ENCODE data around the gene ZNF689.

The ZNF689 gene

DNA sequence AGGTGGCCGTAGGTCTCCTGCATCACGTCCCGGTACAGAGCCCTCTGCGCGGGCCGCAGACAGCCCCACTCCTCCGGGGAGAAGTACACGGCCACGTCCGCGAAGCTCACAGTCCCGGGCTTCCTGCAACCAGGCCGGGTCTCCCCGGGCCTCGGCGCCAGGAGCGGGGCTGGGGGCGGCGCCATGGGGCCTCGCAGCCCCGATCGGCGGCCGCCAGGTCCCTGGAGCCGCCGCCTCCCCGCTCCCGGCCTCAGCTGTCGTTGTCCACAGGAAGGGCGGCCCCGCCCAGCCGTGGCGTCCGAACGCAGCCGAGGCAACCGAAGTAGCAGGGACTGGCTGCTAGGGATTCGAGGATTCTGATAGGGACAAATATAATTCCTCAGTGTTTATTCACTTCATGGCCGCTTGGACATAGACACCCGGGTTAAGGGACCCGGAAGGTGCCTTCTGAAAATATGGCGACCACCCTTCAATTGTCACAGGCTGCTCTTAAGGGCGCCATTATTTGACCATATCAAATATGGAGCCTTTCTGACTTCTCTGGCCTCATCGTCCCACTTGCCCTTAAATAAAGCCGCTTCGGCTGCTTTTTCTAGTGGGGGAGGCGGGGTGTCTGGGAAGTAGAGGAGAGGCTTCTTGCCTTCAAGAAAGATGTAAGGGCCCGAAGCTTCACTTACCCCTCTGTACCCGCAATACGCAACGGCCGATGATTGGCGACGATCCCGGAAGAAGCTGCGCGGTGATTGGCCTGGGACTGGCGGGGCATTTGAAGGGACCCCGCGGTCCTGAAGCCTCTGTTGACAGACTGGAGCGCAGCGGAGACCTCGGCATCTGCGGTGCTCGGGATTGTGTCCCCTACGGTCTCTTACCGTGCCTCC is 38.5 kb downstream of the ZNF689 start, which contains the start of gene ZNF688 (continued):
- TF ChIP-seq KLF8 (tag by site-specific recombination; IDR thresholded peaks at IDR 0.05) = peak; percentile 78; the same call in 1 of the 2 replicates
- TF ChIP-seq ZNF561 (tag by site-specific recombination; IDR thresholded peaks at IDR 0.05; ENCODE audit: borderline replicate concordance) = peak; percentile 100
- no peak for TF ChIP-seq ZNF292 (tag by site-specific recombination; IDR thresholded peaks at IDR 0.05; ENCODE audit: borderline replicate concordance, low read depth)
- TF ChIP-seq ZNF585B (tag by site-specific recombination; IDR thresholded peaks at IDR 0.05) = no peak
- TF ChIP-seq ZNF776 (tag by site-specific recombination; IDR thresholded peaks at IDR 0.05; ENCODE audit: borderline replicate concordance) = no peak
- TF ChIP-seq, protein P1, sequence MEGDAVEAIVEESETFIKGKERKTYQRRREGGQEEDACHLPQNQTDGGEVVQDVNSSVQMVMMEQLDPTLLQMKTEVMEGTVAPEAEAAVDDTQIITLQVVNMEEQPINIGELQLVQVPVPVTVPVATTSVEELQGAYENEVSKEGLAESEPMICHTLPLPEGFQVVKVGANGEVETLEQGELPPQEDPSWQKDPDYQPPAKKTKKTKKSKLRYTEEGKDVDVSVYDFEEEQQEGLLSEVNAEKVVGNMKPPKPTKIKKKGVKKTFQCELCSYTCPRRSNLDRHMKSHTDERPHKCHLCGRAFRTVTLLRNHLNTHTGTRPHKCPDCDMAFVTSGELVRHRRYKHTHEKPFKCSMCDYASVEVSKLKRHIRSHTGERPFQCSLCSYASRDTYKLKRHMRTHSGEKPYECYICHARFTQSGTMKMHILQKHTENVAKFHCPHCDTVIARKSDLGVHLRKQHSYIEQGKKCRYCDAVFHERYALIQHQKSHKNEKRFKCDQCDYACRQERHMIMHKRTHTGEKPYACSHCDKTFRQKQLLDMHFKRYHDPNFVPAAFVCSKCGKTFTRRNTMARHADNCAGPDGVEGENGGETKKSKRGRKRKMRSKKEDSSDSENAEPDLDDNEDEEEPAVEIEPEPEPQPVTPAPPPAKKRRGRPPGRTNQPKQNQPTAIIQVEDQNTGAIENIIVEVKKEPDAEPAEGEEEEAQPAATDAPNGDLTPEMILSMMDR (tag by site-specific recombination; IDR thresholded peaks at IDR 0.05) = peak; percentile 41; the same call in 1 of the 2 replicates
- TF ChIP-seq OSR2 (tag by site-specific recombination; IDR thresholded peaks at IDR 0.05) = no peak
- no peak for TF ChIP-seq ZNF146 (tag by site-specific recombination; IDR thresholded peaks at IDR 0.05)
- TF ChIP-seq ZNF37A (tag by site-specific recombination; IDR thresholded peaks at IDR 0.05) = no peak
- TF ChIP-seq, protein P2, sequence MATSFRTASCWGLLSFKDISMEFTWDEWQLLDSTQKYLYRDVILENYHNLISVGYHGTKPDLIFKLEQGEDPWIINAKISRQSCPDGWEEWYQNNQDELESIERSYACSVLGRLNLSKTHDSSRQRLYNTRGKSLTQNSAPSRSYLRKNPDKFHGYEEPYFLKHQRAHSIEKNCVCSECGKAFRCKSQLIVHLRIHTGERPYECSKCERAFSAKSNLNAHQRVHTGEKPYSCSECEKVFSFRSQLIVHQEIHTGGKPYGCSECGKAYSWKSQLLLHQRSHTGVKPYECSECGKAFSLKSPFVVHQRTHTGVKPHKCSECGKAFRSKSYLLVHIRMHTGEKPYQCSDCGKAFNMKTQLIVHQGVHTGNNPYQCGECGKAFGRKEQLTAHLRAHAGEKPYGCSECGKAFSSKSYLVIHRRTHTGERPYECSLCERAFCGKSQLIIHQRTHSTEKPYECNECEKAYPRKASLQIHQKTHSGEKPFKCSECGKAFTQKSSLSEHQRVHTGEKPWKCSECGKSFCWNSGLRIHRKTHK (tag by site-specific recombination; IDR thresholded peaks at IDR 0.05) = no peak
- no peak for TF ChIP-seq ZNF19 (tag by site-specific recombination; IDR thresholded peaks at IDR 0.05; ENCODE audit: low read depth)
- no peak for TF ChIP-seq SCRT1 (tag by site-specific recombination; IDR thresholded peaks at IDR 0.05; ENCODE audit: borderline replicate concordance)
- TF ChIP-seq, protein P3, sequence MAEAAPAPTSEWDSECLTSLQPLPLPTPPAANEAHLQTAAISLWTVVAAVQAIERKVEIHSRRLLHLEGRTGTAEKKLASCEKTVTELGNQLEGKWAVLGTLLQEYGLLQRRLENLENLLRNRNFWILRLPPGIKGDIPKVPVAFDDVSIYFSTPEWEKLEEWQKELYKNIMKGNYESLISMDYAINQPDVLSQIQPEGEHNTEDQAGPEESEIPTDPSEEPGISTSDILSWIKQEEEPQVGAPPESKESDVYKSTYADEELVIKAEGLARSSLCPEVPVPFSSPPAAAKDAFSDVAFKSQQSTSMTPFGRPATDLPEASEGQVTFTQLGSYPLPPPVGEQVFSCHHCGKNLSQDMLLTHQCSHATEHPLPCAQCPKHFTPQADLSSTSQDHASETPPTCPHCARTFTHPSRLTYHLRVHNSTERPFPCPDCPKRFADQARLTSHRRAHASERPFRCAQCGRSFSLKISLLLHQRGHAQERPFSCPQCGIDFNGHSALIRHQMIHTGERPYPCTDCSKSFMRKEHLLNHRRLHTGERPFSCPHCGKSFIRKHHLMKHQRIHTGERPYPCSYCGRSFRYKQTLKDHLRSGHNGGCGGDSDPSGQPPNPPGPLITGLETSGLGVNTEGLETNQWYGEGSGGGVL (tag by site-specific recombination; IDR thresholded peaks at IDR 0.05) = no peak
- TF ChIP-seq, protein P4, sequence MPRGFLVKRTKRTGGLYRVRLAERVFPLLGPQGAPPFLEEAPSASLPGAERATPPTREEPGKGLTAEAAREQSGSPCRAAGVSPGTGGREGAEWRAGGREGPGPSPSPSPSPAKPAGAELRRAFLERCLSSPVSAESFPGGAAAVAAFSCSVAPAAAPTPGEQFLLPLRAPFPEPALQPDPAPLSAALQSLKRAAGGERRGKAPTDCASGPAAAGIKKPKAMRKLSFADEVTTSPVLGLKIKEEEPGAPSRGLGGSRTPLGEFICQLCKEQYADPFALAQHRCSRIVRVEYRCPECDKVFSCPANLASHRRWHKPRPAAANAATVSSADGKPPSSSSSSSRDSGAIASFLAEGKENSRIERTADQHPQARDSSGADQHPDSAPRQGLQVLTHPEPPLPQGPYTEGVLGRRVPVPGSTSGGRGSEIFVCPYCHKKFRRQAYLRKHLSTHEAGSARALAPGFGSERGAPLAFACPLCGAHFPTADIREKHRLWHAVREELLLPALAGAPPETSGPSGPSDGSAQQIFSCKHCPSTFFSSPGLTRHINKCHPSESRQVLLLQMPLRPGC (tag by site-specific recombination; IDR thresholded peaks at IDR 0.05) = peak; percentile 37; the same call in 1 of the 2 replicates
- TF ChIP-seq ZNF623 (tag by site-specific recombination; IDR thresholded peaks at IDR 0.05) = no peak
- TF ChIP-seq ZNF324 (tag by site-specific recombination; IDR thresholded peaks at IDR 0.05) = 0 out of 2 replicates have a peak, but pooled peaks have one; percentile 63
- TF ChIP-seq, protein P5, sequence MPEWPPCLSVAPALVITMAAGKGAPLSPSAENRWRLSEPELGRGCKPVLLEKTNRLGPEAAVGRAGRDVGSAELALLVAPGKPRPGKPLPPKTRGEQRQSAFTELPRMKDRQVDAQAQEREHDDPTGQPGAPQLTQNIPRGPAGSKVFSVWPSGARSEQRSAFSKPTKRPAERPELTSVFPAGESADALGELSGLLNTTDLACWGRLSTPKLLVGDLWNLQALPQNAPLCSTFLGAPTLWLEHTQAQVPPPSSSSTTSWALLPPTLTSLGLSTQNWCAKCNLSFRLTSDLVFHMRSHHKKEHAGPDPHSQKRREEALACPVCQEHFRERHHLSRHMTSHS (tag by site-specific recombination; IDR thresholded peaks at IDR 0.05) = no peak
- no peak for TF ChIP-seq ZNF555 (tag by site-specific recombination; conservative IDR thresholded peaks at IDR 0.05)
- TF ChIP-seq, protein P6, sequence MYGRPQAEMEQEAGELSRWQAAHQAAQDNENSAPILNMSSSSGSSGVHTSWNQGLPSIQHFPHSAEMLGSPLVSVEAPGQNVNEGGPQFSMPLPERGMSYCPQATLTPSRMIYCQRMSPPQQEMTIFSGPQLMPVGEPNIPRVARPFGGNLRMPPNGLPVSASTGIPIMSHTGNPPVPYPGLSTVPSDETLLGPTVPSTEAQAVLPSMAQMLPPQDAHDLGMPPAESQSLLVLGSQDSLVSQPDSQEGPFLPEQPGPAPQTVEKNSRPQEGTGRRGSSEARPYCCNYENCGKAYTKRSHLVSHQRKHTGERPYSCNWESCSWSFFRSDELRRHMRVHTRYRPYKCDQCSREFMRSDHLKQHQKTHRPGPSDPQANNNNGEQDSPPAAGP (tag by site-specific recombination; IDR thresholded peaks at IDR 0.05) = peak; percentile 37; the same call in 1 of the 2 replicates
- TF ChIP-seq ZFP69B (tag by site-specific recombination; IDR thresholded peaks at IDR 0.05) = no peak
- no peak for TF ChIP-seq ZNF433 (tag by site-specific recombination; IDR thresholded peaks at IDR 0.05; ENCODE audit: low read depth)
- TF ChIP-seq, protein P7, sequence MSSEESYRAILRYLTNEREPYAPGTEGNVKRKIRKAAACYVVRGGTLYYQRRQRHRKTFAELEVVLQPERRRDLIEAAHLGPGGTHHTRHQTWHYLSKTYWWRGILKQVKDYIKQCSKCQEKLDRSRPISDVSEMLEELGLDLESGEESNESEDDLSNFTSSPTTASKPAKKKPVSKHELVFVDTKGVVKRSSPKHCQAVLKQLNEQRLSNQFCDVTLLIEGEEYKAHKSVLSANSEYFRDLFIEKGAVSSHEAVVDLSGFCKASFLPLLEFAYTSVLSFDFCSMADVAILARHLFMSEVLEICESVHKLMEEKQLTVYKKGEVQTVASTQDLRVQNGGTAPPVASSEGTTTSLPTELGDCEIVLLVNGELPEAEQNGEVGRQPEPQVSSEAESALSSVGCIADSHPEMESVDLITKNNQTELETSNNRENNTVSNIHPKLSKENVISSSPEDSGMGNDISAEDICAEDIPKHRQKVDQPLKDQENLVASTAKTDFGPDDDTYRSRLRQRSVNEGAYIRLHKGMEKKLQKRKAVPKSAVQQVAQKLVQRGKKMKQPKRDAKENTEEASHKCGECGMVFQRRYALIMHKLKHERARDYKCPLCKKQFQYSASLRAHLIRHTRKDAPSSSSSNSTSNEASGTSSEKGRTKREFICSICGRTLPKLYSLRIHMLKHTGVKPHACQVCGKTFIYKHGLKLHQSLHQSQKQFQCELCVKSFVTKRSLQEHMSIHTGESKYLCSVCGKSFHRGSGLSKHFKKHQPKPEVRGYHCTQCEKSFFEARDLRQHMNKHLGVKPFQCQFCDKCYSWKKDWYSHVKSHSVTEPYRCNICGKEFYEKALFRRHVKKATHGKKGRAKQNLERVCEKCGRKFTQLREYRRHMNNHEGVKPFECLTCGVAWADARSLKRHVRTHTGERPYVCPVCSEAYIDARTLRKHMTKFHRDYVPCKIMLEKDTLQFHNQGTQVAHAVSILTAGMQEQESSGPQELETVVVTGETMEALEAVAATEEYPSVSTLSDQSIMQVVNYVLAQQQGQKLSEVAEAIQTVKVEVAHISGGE (tag by site-specific recombination; conservative IDR thresholded peaks at IDR 0.05; ENCODE audit: low read depth) = peak; percentile 78
- TF ChIP-seq ZNF416 (tag by site-specific recombination; IDR thresholded peaks at IDR 0.05) = no peak
- no peak for TF ChIP-seq ZNF837 (tag by site-specific recombination; IDR thresholded peaks at IDR 0.05)
- TF ChIP-seq, protein P8, sequence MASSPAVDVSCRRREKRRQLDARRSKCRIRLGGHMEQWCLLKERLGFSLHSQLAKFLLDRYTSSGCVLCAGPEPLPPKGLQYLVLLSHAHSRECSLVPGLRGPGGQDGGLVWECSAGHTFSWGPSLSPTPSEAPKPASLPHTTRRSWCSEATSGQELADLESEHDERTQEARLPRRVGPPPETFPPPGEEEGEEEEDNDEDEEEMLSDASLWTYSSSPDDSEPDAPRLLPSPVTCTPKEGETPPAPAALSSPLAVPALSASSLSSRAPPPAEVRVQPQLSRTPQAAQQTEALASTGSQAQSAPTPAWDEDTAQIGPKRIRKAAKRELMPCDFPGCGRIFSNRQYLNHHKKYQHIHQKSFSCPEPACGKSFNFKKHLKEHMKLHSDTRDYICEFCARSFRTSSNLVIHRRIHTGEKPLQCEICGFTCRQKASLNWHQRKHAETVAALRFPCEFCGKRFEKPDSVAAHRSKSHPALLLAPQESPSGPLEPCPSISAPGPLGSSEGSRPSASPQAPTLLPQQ (tag by site-specific recombination; IDR thresholded peaks at IDR 0.05) = peak; percentile 42

Data from HEK293 (cell line).